IPS-11a (cell line): Measurements from ENCODE around the gene CCDC102B.
"Not testable (repeated sequence)": the region's sequence is repeated elsewhere in the genome, so short reads cannot be mapped to it uniquely, and the experiment has no call there.

ENCODE experiments used
- H3K4me3 ChIP-seq: one replicate; pipeline ENCODE4 v1.5.1; 2013; ENCODE audit warnings: low read depth, low read length, control low read depth

Gene CCDC102B

GRCh38 chr18:68826121-68826520 is 28.2 kb downstream of the CCDC102B start:
- H3K4me3 ChIP-seq: no peak overlapping the region

GRCh38 chr18:68830256-68831045 is 32.6 kb downstream of the CCDC102B start:
- H3K4me3 ChIP-seq: no peak overlapping the region

GRCh38 chr18:68833756-68834155 is 35.9 kb downstream of the CCDC102B start:
- H3K4me3 ChIP-seq: no peak overlapping the region

- H3K4me3 ChIP-seq: no peak overlapping the region
These were observed 40.0 kb downstream of the CCDC102B start for GRCh38 chr18:68837665-68838451.

GRCh38 chr18:68839701-68840100 is 41.8 kb downstream of the CCDC102B start:
- H3K4me3 ChIP-seq: no peak overlapping the region

GRCh38 chr18:68840554-68841263 is 42.8 kb downstream of the CCDC102B start:
- no peak overlapping the region for H3K4me3 ChIP-seq

- H3K4me3 ChIP-seq: no peak overlapping the region
These were observed 43.4 kb downstream of the CCDC102B start for GRCh38 chr18:68841301-68841700.

GRCh38 chr18:68842951-68843350 is 45.1 kb downstream of the CCDC102B start:
- H3K4me3 ChIP-seq: no peak overlapping the region

- H3K4me3 ChIP-seq: no peak overlapping the region
These were observed 45.7 kb downstream of the CCDC102B start for GRCh38 chr18:68843473-68844089.

GRCh38 chr18:68847219-68847837 is 49.4 kb downstream of the CCDC102B start:
- no peak overlapping the region for H3K4me3 ChIP-seq

- no peak overlapping the region for H3K4me3 ChIP-seq
These were observed 50.4 kb downstream of the CCDC102B start for GRCh38 chr18:68848242-68848641.

- H3K4me3 ChIP-seq: no peak overlapping the region
These were observed 57.0 kb downstream of the CCDC102B start for GRCh38 chr18:68854786-68855391.

- no peak overlapping the region for H3K4me3 ChIP-seq
These were observed 57.6 kb downstream of the CCDC102B start for GRCh38 chr18:68855491-68855890.

GRCh38 chr18:68861365-68861764 is 63.5 kb downstream of the CCDC102B start:
- H3K4me3 ChIP-seq: no peak overlapping the region

- H3K4me3 ChIP-seq: no peak overlapping the region
These were observed 67.1 kb downstream of the CCDC102B start for GRCh38 chr18:68865021-68865420.

GRCh38 chr18:68865503-68865902 is 67.6 kb downstream of the CCDC102B start:
- no peak overlapping the region for H3K4me3 ChIP-seq

- no peak overlapping the region for H3K4me3 ChIP-seq
These were observed 75.1 kb downstream of the CCDC102B start for GRCh38 chr18:68873003-68873402.

- H3K4me3 ChIP-seq: no peak overlapping the region
These were observed 76.5 kb downstream of the CCDC102B start for GRCh38 chr18:68874361-68874760.

- not testable (repeated sequence) for H3K4me3 ChIP-seq
These were observed 82.1 kb downstream of the CCDC102B start for GRCh38 chr18:68879947-68880346.

- no peak overlapping the region for H3K4me3 ChIP-seq
These were observed 89.5 kb downstream of the CCDC102B start for GRCh38 chr18:68887410-68887809.
